Measurements from ENCODE around the gene MCM3.

DNA sequence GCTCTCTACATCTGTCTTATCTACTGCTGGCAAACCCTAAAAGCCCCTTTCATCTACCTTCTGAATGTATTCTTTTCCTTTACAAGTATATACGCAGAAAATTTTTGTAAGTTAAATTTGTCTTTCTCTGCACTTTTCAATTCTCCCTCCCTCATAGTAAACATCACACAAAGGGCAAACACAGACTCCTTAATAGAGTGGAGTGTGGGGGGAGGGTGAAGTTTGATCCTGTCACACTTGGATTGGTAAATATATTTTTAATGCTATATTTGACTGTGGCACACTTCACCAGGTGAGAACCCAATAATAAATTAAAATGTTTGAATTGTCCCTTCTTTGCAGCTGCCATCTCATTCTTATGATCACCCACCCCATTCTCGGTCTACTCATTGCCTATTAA is 44.2 kb upstream of the MCM3 start:
- no peak for TF ChIP-seq EZH2 (IDR thresholded peaks at IDR 0.05)
- no peak for TF ChIP-seq POLR2AphosphoS5 (IDR thresholded peaks at IDR 0.05; ENCODE audit: borderline replicate concordance, low read depth, low read length)
